Stimulated activated CD4-positive, alpha-beta T cell treated with anti-CD3 and anti-CD28 coated beads, Interleukin-1b, Interleukin-23, amount 100 ng/mL, for 4 hours (primary cell): Measurements from ENCODE around the gene BICRAL.
"Not testable (repeated sequence)": the region's sequence is repeated elsewhere in the genome, so short reads cannot be mapped to it uniquely, and the experiment has no call there.

Source experiments
- DNase-seq, 2 donors: peaks; one replicate each; pipeline ENCODE4 v3.0.0-alpha.2; 2020; ENCODE audit warnings: low read depth in 2 of 2

Gene BICRAL

GRCh38 chr6:42834056-42834455 lies 52.2 kb downstream of the BICRAL start:
- DNase-seq, result no peak

DNA sequence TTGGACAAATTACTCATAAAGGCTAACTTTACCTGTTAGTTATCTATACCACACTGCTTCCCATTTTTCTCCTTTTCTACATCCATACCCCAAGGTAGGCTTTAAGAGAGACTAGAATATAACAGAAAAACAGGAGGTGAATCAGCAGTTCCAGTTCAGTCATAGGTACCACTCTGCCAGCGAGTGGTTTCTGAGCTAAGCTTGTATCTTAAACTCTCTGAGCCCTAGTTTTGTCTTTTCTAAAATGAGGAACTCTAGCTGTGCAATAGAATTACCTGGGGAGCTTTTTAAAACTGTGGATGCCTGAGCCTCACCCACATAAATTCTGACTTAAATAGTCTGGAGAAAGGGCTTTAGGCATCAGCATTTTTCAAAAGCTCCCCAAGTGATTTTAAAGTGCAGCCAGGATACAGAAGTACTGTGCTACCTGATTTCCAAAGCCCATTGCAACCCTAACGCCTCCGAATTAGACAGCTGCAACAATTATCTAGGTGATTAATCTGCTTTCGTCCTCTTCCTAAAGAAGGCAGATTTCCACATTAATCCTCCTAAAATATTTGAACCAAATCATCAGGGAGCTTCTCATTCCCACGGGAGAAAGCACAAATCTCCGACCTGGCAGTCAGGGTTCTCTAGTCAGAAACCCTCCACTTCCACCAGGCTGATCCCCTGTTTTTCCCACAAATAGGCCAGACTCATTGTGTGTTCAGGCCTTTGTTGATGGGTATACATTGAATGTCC lies 60.2 kb downstream of the BICRAL start:
- no peak for DNase-seq

DNA sequence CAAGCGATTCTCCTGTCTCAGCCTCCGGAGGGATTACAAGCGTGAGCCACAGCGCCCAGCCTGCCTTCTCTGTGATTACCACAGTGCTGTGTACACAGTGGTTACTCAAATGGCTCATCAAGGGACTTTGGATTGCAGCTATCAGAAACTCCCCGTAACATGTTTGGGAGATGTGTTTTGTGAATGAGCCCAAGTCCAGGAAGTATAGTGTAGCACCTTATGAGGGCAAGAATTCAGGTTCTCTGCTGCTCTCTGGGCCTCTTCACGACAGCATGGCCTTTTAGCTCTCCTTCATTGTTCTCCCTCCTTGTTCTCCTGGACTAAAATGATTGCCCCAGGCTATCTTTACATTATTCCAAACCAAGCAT lies 63.5 kb downstream of the BICRAL start:
- DNase-seq, result no peak

DNA sequence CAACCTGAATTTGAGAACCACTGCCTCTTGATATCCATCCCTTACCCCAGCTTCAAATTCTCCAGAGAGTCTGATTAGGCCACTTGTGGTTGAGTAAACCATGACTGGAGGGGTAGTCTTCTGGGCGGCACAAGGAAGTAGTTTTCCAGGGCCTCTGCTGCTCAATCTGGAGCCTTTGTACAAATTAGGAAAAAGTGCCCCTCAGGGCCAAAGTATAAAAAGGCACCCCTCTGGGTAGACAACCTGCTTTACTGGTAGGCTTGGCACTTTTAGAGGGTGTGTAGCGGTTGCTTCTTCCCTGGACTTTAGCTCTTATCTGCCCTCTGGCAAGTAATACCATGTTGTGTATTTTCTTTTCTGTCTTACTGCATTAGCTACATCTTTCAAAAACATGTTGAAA lies 64.7 kb downstream of the BICRAL start:
- DNase-seq, result no peak

GRCh38 chr6:42848700-42849099 lies 66.8 kb downstream of the BICRAL start:
- DNase-seq, result no peak

GRCh38 chr6:42851599-42851998 lies 69.7 kb downstream of the BICRAL start:
- DNase-seq, result no peak

DNA sequence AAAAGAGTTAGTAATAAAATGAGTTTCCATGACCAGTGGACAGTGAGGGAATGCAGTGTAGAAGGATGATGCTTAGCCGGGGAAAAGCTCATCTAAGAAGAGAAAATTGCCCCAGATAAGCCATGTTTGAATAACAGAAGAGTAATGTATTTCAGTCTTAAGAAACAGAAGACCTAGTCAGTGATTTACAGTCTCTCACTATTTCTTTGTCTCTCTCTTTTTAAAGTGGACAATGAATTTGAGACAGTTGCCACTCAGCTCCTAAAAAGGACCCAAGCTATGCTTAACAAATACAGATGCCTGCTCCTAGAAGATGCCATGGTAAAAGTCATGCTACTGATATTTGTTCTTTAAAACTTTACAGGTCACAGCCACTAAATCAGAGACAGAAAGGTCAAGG lies 78.2 kb downstream of the BICRAL start:
- no peak for DNase-seq

GRCh38 chr6:42860481-42860880 lies 78.6 kb downstream of the BICRAL start:
- no peak for DNase-seq

DNA sequence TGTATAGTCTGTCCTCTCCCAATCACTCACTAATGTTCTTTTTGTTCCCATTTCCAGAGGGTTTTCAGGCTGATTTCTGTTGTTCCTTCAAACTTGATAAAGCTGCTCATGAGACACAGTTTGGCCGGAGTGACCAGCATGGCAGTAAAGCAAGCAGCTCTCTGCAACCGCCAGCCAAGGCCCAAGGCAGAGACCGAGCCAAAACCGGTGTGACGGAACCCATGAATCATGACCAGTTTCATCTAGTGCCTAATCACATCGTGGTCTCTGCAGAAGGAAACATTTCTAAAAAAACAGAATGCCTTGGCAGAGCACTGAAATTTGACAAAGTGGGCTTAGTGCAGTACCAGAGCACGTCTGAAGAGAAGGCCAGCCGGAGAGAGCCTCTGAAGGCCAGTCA lies 82.8 kb downstream of the BICRAL start:
- DNase-seq, result no peak

DNA sequence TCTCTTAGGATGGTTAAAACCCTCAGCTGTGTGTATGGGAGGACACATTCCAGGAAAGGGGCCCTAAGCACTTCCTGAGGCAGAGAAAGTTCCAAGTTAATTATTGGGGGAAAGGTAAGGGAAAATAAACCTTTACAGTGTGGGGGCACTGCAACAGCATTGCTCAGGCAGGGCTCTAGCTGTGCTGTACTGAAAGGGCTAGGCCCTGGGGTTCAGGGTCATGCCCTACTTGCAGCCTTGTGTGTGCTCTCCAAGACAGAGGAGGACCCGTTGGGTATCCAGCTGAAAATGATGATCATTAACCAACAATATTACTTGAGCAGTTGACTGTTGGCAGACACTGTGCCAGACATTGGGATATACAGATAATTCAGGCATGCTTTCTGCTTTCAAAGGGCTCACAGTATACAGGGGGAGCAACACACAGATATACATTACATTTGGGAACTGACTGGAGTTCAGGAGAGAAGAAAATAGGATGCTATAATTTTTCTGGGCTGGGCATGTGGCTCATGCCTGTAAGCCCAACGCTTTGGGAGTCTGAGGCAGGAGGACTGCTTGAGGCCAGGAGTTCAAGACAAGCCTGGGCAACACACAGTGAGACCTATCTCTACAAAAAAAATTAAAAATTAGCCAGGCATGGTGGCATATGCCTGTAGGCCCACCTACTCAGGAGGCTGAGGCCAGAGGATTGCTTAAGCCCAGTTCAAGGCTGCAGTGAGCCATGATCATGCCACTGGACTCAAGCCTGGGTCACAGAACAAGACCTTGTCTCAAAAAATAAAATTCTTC lies 88.5 kb downstream of the BICRAL start:
- no peak for DNase-seq

DNA sequence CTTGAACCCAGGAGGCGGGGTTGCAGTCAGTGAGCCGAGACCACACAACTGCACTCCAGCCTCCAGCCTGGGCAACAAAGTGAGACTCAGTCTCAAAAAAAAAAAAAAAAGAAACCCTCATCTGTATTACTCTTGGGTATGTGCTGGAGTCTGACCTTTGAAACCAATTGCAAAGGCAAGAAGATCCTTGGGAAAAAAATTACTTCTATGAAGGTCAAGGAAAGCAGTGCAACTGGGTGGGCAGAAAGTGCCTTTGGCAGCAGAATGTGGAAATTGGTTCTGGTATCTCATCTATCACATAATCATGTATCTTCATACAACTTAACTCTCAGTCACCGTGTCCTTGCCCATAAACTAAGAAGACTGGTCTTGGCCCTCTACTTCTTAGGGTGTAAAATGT lies 89.9 kb downstream of the BICRAL start:
- no peak for DNase-seq

DNA sequence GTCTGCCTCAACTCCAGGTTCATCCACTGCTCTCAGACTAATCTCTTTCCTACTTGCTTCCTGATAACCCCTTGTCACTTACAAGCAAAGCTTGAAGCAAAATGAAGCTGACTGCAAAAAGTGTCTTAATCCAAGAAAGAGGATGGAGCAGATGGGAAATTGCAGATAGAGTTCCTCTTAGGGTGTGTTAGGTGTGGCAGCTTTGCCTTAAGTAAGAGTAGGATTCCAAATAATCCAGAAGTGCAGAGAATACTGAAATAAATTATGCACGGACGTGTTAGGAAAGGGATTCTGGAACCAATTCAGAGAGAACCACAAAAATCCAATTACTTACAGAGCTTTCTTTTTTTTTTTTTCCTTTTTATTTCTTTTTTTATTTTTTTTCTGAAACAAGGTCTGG lies 91.5 kb downstream of the BICRAL start:
- DNase-seq, result no peak

GRCh38 chr6:42877695-42878094 lies 95.8 kb downstream of the BICRAL start:
- no peak for DNase-seq

- peak; percentile 63 to 68 for DNase-seq
Observed at GRCh38 chr6:42879372-42880239, 97.8 kb downstream of the BICRAL start, which contains the start of gene RPL7L1. TSS of gene RPL7L1 (plus strand) at chr6:42879616. CDS start at chr6:42879911, 295 bp downstream.

- not testable (repeated sequence) for DNase-seq
Observed at GRCh38 chr6:42880240-42880817, 98.5 kb downstream of the BICRAL start.

GRCh38 chr6:42880871-42881270 lies 99.0 kb downstream of the BICRAL start:
- not testable (repeated sequence) for DNase-seq

- DNase-seq, result no peak
Observed at GRCh38 chr6:42885702-42886101, 103.8 kb downstream of the BICRAL start.

GRCh38 chr6:42888201-42888600 lies 106.3 kb downstream of the BICRAL start:
- DNase-seq, result not testable (repeated sequence)

- DNase-seq, result no peak
Observed at GRCh38 chr6:42889815-42890214, 108.0 kb downstream of the BICRAL start.

DNA sequence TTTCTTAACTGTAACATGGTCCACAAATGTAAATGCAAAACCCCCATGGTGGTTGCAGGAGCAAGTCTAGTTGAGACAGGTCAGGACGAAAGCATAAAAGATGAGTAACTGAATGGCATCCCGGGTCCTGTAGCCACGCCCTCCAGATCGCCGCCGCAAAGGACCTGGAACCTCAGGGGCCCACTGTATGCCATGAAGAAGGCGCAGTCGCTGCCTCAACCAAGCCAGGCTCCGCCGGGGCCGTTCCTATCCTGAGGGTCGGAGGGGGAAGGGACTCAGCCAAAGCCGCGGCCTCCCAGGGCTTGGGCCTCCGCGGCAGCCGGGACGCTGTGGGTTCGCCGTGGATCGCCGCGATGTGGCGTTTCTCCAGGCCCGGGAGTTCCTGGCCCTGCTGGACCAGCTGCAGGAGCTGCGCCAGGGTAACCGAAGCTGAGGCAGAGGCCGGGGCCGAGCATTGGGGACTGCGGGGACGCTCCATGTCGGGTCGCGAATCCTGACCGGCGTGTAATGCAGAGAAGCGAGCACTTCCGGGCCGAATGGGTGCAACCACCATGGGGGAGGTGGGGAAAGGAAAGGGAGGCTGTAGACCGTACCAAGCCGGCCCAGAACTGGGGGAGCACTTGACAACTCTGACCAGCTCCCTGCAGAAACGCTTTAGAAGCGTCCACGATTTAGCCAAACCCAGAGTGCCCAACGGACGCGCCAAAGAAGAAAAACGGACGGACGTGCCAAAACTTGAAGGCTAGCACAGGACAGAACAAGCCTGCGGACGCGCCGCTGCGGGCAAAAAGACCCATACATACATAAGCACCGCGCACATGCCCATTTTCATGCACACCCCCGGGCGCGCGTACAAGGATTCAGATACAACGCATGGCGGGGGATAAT lies 108.7 kb downstream of the BICRAL start:
- peak; percentile 76 to 77 for DNase-seq

GRCh38 chr6:42891199-42891722 lies 109.4 kb downstream of the BICRAL start:
- no peak for DNase-seq
